ENCODE results near the gene STAT5A. TPM values are rescaled to one million over a fixed set of nuclear protein-coding genes. Genes with fewer than 3 reads are reported as not detected.

Gene STAT5A
- total RNA-seq, 3 donors from 2014 or later, result 72.8 to 363 (median 78.9) TPM

DNA sequence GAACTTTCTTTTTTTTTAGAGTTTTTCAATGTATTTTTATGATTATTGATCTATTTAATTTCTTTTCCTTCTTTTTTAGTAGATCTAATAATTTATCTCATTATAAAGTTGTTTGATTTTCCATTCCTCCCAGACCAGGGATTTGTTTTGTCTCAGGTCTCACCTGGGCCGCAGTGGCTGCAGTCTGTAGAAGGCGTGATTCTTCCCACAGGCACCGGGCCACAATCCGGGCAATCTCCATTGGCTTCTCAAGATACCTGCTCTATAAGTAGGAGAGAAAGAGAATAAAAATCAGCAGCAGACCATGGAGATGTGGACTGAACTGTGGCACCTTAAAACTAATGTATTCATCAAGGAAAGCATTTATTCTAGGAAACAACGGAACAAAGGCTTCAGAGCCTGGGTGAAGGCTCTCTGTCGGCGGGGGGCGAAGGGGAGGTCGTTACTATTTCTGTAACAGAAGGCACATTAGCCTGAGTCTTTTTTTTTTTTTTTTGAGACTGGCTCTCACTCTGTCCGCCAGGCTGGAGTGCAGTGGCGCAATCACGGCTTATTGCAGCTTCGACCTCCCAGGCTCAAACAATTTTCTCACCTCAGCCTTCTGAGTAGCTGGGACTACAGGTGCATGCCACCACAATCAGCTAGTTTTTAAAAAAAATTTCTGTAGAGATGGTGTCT lies 57.2 kb downstream of the STAT5A start:
- intact Hi-C loops (cut with DNase I; ENCODE audit: low total_unique reads), result no loop called here
- no peaks in the 10 kb centered on the region for H3K9me3 ChIP-seq
- H3K27ac ChIP-seq, result peak overlapping the region in 1 of 2 donors; percentile 21
- H3K36me3 ChIP-seq, result no peaks in the 10 kb centered on the region
- TF ChIP-seq POLR2A (IDR thresholded peaks at IDR 0.05) (no peak), POLR2AphosphoS5 (IDR thresholded peaks at IDR 0.05) (no peak)
- TF ChIP-seq, protein P1, sequence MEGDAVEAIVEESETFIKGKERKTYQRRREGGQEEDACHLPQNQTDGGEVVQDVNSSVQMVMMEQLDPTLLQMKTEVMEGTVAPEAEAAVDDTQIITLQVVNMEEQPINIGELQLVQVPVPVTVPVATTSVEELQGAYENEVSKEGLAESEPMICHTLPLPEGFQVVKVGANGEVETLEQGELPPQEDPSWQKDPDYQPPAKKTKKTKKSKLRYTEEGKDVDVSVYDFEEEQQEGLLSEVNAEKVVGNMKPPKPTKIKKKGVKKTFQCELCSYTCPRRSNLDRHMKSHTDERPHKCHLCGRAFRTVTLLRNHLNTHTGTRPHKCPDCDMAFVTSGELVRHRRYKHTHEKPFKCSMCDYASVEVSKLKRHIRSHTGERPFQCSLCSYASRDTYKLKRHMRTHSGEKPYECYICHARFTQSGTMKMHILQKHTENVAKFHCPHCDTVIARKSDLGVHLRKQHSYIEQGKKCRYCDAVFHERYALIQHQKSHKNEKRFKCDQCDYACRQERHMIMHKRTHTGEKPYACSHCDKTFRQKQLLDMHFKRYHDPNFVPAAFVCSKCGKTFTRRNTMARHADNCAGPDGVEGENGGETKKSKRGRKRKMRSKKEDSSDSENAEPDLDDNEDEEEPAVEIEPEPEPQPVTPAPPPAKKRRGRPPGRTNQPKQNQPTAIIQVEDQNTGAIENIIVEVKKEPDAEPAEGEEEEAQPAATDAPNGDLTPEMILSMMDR (IDR thresholded peaks at IDR 0.05), result no peak
- H3K4me1 ChIP-seq, result peaks cover 0 to 4% of the 10 kb centered on the region in 2 donors
- H3K27me3 ChIP-seq, result no peaks in the 10 kb centered on the region
- H3K4me3 ChIP-seq, result no peak overlapping the region
- DNase-seq (ENCODE audit: low spot score in 2 of 2), result no peak

DNA sequence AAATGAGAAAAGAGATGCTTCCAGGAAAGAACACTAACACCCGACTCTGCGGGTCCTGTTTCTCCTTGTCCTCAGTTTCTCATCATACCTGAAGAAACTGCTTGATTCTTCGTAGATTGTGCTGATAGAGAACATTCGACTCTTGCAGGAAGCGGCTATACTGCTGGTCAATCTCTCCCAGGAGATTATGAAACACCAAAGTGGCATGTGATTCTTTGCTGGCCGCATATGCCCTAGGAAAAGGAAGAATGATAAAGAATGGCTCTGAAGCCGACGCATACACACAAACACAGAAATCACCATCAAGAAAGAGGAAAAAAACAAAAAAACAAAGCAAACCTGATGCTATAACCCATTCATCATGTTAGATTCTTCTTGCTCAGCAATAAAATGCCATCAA lies 58.2 kb downstream of the STAT5A start:
- peak overlapping the region; percentile 43 to 65 for H3K27ac ChIP-seq
- H3K4me3 ChIP-seq, result no peak overlapping the region
- no peaks in the 10 kb centered on the region for H3K27me3 ChIP-seq
- H3K4me1 ChIP-seq, result peaks cover 0 to 4% of the 10 kb centered on the region in 2 donors
- intact Hi-C loops (cut with DNase I; ENCODE audit: low total_unique reads), result no loop called here
- no peaks in the 10 kb centered on the region for H3K9me3 ChIP-seq
- no peaks in the 10 kb centered on the region for H3K36me3 ChIP-seq
- TF ChIP-seq, protein P1 (IDR thresholded peaks at IDR 0.05), result no peak
- TF ChIP-seq POLR2AphosphoS5 (IDR thresholded peaks at IDR 0.05) (no peak), POLR2A (IDR thresholded peaks at IDR 0.05) (no peak)
- no peak for DNase-seq (ENCODE audit: low spot score in 2 of 2)

DNA sequence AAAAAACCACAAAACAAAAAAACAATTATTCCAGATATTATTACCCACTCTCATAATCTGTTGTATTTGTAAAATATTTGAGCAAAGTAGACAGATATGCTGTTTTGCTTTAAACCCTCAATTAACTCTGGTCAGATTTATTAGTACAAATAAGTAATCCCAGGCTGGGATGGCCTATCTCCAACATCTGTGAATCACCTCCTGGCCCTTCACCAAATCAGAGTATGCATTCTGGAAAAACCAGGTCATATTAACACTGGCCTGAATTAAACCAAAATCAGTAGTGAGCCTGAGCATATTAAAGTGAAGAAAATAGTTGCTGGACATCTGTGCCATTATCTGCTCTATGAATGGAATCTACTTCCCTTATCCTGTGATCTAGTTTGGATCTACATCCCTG lies 58.9 kb downstream of the STAT5A start:
- intact Hi-C loops (cut with DNase I; ENCODE audit: low total_unique reads), result no loop called here
- Histone ChIP-seq H3K4me3 (no peak overlapping the region), H3K27me3 (no peaks in the 10 kb centered on the region), H3K9me3 (no peaks in the 10 kb centered on the region), H3K4me1 (peaks cover 0 to 4% of the 10 kb centered on the region in 2 donors), H3K27ac (peak overlapping the region; percentile 65 to 84), H3K36me3 (no peaks in the 10 kb centered on the region)
- TF ChIP-seq, protein P1 (IDR thresholded peaks at IDR 0.05), result no peak
- TF ChIP-seq POLR2AphosphoS5 (IDR thresholded peaks at IDR 0.05), result no peak
- TF ChIP-seq POLR2A (IDR thresholded peaks at IDR 0.05), result no peak
- DNase-seq (ENCODE audit: low spot score in 2 of 2), result peak in 1 of 2 donors; percentile 64

DNA sequence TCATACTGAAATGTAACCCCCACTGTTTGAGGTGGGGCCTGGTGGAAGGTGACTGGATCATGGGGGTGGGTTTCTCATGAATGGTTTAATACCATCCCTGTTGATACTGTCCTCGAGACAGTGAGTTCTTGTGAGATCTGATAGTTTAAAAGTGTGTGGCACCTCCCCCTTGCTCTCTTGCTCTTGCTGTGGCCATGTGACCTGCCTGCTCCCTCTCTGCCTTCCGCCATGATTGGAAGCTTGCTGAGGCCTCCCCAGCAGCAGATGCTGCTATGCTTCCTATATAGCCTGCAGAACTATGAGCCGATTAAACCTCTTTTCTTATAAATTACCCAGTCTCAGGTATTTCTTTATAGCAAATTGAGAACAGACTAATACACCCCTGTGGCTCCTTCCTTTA lies 59.3 kb downstream of the STAT5A start:
- intact Hi-C loops (cut with DNase I; ENCODE audit: low total_unique reads), result no loop called here
- H3K4me3 ChIP-seq, result no peak overlapping the region
- TF ChIP-seq POLR2A (IDR thresholded peaks at IDR 0.05) (no peak), POLR2AphosphoS5 (IDR thresholded peaks at IDR 0.05) (no peak)
- TF ChIP-seq, protein P1 (IDR thresholded peaks at IDR 0.05), result no peak
- no peaks in the 10 kb centered on the region for H3K27me3 ChIP-seq
- no peaks in the 10 kb centered on the region for H3K9me3 ChIP-seq
- H3K4me1 ChIP-seq, result peaks cover 0 to 4% of the 10 kb centered on the region in 2 donors
- peak overlapping the region; percentile 65 to 84 for H3K27ac ChIP-seq
- H3K36me3 ChIP-seq, result no peaks in the 10 kb centered on the region
- DNase-seq (ENCODE audit: low spot score in 2 of 2), result no peak

DNA sequence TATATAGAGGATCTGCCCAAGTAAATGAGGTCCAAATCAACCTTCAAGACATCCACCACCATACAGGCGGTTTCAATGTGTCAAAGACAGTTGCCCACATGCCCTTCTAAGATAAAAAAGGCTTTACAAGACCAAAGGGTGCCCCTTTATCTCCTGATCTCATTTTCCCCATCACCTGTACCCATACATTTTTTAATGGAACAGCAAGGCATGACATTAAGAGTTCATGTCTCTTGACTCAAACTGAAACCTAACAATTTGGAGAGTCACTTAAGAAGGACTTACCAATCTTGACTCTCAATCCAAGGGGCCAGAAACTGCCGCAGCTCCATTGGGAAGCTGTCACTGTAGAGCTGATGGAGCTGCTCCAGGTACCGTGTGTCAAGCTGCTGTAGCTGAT lies 59.8 kb downstream of the STAT5A start:
- Histone ChIP-seq H3K27me3 (no peaks in the 10 kb centered on the region), H3K36me3 (no peaks in the 10 kb centered on the region), H3K4me1 (peaks cover 0 to 4% of the 10 kb centered on the region in 2 donors), H3K4me3 (no peak overlapping the region), H3K27ac (peak overlapping the region; percentile 1 to 65), H3K9me3 (no peaks in the 10 kb centered on the region)
- TF ChIP-seq POLR2AphosphoS5 (IDR thresholded peaks at IDR 0.05), result no peak
- TF ChIP-seq POLR2A (IDR thresholded peaks at IDR 0.05), result no peak
- no peak for DNase-seq (ENCODE audit: low spot score in 2 of 2)
- intact Hi-C loops (cut with DNase I; ENCODE audit: low total_unique reads), result no loop called here

All from breast epithelium (tissue), 4 donors.